DMS114 treated with DMSO at 0.1 percent for 48 hours (cell line): ENCODE results near the gene LGALS9.

Experiments used
- DNase-seq: peaks from one replicate; lab custom pipeline; 2025; ENCODE audit not compliant: unreplicated experiment; lab: John Stamatoyannopoulos, UW

LGALS9 gene

DNA sequence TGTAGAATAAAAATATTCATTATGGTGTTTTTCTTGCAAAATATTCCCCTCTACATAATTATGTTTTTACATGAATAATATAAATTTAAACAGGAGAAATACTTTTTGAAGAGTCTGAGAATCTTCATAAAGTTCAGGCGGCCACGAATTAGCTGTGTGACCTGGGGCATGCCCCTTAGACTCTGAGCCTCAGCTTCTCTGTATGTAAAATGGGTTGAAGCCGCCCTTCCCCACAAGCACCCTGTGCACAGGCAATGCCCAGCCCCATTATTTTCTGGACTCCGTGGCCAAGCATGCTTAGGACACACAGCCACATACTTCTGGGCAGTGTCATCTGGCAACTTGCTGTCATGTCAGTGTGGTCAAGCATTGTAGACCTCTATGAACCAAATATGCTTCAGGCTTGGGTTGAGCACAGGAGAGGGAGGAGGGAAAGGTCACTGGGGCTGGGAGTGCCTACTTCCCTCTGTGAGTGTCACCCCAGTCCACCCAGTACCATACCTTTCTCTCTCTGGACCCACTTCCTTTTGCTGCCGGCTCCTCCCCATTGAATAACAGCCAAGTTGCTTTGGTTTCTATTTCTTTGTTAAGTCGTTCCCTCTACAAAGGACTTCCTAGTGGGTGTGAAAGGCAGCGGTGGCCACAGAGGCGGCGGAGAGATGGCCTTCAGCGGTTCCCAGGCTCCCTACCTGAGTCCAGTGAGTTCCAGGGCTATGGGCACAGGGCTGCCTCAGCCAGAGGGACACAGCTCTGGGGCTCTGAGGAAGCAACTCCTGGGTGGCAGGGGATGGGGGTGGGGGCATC lies at the start of gene LGALS9:
TSS of gene LGALS9 (plus strand) at position 582 of the 804 bp plus-strand sequence. CDS start at position 660, 78 bp downstream.
- DNase-seq = no peak

DNA sequence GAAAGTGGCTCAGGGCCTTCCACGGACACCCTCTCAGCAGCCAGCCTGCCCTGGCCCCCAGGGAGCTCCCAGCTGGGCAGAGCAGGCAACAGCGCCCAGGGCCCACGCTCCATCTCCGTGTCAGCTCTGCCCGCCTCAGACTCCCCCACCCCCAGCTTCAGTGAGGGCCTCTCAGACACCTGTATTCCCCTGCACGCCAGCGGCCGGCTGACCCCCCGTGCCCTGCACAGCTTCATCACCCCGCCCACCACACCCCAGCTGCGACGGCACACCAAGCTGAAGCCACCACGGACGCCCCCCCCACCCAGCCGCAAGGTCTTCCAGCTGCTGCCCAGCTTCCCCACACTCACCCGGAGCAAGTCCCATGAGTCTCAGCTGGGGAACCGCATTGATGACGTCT lies 48.3 kb upstream of the LGALS9 start:
- no peak for DNase-seq

DNA sequence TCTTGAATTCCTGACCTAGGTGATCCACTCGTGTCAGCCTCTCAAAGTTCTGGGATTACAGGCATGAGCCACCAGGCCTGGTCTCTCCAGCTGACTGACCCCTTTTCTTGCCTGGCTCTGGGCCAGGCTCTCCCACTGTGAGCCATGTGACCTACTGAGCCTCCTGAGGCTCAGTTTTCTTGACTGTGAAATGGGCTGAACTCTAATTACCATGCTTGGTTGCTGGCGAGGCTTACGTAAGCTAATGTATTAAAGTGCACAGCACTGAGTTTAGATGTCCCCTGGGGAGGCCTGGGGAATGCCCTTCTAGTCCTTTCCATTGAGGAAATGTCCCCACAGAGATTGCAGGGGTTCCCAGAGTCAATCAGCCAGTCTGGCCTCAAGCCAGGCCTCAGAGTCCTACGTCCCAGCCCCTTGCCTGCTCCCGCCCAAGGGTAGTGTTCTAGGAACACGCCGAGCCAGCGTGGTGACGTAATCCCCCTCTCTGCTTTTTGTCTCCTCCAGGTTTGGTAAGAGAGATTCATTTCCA lies 45.8 kb upstream of the LGALS9 start:
- no peak for DNase-seq

DNA sequence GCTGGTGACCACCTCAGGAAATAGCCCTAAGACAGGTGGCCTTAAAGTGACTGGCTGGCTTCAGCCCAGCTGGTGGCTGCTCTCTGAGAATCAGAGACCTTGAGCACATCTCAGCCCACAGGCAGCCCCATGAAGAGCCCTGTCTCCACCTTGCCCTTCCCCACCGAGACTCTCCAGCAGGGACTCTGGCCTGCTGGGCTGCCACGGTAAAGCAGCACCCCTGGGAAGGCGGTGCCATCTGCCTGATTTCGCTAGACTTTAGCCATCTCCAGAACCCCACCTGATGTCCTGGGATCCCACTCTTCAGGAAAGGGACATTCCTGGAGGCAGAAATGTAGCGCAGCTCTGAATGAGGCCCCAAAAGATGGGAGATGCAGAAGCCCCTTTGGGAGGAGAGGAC lies 45.2 kb upstream of the LGALS9 start:
- DNase-seq = no peak

DNA sequence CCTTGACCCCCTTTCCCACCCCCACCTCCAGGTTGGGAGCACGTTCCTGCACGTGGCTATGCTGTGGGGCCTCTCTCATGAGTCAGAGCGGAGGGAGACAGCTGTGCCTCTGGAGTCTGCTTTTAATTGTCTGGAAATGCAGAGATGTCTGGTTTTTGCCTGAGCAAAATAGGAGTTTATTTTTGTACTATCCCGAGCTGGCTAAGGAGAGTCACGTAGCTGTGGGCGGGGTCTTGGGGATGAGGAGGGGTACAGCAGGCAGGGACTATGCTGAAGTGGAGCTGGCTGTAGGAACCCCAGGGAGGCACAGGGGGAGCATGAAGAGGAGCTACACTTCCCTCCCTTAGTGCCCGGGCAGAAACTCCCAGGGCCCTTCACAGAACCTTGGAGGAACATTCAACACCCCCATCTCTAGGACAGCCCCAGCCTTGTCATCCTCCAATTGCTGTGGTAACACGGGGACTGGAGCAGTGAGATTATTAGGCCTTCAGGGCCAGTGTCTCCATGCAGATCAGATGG lies 44.7 kb upstream of the LGALS9 start:
- DNase-seq = no peak

DNA sequence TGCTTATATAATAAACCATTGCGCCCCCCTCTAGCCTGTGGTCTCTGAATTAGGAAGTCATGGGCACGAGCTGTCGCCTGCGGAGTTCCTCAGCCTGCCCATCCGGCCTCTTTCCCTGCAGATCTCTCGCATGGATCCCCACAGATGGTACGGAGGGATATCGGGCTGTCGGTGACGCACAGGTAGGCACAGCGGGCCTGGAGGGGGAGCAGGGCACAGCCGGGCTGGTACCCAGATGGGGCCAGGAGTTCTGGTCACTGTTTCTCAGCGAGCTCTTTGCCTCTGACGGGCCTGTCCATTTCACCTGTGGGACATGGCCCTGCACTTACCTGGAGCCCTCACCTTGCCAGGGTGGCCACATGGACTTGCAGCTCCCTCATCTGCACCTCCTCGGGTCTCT lies 42.6 kb upstream of the LGALS9 start:
- no peak for DNase-seq

DNA sequence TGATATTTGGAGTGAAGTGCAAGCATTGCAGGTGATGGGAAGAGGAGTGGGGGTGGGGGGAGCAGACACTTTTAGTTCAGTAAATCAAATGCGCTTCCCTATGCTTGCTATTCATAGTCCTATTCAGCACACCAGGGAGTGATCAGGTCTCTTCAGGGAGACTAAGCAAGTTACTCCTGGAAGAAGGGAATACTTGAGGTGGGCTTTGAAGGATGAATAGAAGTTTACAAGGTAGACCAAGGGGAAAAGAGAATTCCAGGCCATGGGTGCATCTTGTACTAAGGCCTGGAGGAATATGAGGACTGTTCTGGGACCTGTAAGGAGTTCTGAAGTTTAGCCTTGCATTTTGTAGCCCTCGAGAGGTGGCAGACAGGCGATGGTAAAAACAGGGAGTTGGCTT lies 40.1 kb upstream of the LGALS9 start:
- no peak for DNase-seq

DNA sequence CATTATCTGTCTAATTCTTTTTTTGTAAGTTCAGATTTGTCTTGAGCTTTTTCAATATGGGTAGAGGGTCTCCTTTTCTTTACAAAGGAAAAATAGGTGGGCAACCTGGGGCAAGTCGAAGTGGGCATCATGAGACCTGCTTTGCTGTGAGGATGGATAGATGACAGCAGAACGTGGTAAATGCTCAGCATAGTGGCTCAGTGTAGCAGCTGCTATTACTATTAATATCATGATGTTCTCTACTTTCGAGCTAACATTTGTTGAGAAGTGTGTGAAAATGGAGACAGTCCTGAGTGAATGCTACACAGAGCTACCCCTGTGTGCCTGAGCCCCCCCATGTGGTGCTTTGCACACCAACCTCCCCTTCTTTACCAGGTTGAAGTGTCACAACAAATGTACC lies 39.0 kb upstream of the LGALS9 start:
- DNase-seq = no peak

DNA sequence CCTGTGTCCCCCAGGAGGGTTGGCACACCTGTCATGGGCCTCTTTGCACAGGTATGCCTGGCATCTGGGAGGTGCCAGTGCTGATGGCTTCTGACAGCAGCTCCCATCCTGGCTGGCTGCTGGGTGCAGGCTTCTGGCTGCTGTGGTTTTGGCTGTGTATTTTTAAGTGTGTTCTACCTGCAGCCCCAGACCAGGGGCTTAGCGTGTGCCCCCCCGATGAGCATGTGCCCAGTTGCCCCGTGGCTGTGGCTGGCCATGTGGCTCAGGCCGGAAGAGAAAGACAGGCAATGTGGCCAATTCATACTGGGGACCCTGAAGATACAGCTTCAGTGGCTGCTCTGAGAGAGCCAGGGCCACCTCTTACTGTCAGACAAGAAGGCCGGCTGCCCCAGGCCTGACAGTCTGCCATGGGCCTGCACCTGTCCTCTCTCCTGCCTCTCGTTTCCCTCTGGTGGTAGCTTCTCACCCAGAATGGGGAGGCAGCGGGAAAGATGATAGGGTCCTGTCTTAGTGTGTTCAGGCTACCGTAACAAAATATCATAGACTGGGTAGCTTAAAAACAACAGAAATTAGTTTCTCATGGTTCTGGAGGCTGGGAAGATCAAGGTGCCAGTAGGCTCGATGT lies 37.6 kb upstream of the LGALS9 start:
- DNase-seq = no peak

DNA sequence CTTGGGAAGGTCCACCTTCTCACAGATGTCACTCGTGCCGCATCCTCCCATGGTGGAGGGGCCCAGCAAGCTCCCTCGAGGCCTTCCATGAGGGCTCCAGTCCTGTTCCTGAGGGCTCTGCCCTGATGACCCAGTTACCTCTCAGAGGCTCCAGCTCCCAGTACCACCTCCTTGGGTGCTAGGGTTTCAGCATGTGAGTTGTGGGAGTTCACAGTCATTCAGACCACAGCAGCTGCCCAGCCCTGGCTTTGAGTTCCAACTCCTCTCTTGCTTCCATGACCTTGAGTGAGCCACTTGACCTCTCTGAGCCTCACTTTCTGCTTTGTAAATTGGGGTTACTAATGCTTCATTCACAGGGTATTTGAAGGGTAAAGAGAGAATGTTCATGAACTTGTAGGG lies 37.1 kb upstream of the LGALS9 start:
- no peak for DNase-seq

DNA sequence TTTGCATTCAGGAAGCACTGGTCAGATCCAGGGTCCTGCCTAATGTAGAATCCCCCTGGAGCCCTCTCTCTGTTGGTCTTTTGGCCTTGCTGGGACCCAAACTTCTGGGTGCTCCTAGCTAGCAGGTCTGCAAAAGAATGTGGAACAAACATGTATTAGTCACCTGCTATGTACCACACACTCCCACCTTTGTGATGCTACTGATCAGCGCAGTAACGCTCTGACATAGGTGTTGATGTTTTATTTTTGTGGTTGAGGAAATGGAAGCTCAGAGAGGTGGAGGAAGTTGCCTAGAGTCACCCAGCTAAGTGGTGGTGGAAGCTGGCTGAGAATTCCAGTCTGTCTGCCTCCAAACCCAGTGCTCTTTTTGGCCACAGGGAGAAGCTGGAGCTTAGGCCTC lies 35.8 kb upstream of the LGALS9 start:
- DNase-seq = no peak

DNA sequence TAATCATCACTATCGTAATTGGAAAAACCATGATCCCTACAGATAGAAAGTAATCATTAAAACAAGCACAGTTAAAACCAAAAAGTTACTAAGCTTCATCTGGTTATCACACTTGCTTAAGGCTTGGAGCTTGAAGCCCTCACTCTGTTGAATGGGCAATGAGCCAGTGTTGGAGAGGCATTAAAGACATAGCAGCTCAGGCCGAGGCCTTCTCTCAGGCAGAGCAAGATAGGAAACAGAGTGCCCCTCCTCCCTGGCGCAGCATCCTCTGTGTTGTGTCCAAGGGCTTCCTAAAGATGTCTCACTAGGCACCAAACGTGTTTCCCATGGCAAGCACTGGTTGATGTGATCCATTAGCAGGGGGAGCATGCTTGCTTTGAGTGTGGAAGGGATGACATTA lies 34.9 kb upstream of the LGALS9 start:
- no peak for DNase-seq

DNA sequence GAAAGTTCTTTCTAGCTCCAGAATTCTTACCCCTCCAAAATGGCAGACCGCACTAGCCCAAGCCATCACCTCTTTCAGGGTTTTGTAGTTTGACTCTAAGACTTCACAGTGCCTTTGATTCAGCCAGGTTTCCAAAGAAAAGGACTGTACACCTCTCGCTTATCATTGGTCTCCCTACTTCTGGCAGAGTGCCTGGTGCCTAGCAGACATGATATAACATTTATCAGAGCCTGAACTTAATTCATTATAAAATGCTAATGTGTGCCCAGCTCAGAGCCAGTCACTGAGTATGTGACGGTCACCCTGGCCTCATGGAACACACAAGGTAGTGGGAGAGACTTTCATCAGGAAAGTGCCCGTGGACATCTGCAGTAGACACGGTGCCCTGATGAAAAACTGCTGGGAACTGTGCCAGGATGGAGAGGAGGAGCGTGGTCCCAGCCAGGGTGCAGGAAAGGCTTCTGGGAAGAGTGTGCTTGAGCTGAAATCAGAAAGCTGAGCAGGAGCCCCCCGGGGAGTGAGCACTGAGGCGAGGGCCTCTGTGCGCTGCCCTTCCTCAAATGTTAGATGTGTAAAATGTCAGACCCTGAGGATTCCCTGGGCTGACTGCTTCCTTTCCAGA lies 34.3 kb upstream of the LGALS9 start:
- DNase-seq = no peak

DNA sequence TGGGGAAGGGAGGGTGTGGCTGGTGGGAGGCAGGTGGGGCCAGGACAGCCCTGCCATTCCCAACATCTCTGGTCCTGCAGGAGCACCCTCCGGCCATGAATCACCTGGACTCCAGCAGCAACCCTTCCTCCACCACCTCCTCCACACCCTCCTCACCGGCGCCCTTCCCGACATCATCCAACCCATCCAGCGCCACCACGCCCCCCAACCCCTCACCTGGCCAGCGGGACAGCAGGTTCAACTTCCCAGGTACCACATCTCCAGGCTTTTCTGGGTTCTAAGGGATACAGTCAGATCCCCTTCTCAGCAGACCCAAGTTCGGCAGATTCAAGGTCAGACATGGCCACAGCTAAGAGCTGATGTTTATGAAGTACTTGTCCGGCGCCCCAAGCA lies 33.8 kb upstream of the LGALS9 start:
- DNase-seq = no peak

DNA sequence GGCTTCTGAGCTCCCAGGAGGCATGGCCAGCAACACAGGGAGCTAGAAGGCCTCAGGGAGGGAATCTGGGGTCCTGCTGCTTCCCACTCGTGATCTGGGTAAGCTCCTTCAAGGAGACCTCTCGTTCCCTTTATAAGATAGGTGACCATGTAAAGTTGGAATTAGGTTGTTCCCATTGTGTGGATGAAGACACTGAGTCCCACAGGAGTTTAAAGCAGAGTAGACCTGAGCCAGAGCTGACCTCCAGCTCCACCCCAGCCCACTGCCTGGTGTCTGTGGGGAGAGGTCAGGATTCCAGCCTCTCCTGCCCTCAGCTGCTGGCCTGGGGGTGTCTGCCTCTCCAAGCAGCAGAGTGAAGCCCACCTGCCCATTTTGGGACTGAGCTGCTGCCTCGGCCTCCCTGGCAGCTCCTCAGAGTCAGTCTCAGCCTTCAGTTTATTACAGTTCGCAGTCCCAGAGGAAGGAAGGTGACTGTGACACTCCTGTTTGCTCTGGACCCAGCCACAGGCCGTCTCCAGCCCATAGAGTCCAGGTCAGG lies 33.1 kb upstream of the LGALS9 start:
- no peak for DNase-seq

DNA sequence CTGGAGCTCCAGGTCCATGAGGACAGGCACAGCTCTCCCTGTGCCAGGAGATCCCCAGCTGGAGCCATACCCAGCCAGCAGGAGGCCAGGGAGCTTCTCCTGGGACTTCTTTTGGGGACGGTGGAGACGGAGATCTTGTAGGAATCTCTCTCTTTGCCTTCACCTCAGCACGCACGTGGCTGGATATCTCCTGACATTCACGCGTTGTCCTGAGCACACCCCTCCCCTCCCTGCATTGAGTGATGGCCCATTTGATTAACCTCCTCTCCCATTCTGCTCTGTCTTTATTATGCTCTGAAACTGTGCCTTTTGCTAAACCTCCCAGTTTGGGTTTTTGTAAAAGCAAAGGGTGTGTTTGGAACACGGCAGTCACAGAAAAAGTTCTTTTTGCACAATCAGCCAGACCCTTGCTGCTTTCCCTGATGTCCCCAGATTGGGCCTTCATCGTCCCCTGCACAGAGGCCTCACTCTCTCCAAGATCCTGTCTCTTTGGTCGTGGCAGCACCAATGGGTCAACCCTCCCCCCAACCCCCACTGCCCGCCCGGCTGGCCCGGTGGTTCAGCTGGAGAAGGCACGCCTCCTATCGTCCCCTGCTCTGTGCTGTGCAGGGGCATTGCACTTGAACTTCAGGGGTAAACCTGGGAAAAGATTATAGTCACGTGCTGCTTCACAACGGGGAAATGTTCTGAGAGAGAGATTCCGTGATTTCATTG lies 32.5 kb upstream of the LGALS9 start:
- DNase-seq = no peak

DNA sequence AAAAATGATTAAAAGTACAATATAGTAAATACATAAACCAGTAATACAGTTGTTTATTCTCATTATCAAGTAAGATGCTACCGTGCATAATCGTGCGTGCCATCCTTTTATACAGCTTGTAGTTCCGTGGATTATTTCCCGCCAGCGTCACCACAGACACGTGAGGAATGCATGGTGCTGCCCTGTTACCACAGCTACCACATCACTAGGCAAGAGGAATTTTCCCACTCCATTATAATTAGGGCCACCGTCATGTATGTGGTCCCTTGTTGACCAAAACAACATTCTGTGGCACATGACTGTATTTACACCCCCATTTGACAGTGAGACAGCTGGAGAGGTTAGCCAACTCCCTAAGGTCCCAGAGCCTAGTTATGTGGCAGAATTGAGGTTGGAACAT lies 30.5 kb upstream of the LGALS9 start:
- DNase-seq = no peak

DNA sequence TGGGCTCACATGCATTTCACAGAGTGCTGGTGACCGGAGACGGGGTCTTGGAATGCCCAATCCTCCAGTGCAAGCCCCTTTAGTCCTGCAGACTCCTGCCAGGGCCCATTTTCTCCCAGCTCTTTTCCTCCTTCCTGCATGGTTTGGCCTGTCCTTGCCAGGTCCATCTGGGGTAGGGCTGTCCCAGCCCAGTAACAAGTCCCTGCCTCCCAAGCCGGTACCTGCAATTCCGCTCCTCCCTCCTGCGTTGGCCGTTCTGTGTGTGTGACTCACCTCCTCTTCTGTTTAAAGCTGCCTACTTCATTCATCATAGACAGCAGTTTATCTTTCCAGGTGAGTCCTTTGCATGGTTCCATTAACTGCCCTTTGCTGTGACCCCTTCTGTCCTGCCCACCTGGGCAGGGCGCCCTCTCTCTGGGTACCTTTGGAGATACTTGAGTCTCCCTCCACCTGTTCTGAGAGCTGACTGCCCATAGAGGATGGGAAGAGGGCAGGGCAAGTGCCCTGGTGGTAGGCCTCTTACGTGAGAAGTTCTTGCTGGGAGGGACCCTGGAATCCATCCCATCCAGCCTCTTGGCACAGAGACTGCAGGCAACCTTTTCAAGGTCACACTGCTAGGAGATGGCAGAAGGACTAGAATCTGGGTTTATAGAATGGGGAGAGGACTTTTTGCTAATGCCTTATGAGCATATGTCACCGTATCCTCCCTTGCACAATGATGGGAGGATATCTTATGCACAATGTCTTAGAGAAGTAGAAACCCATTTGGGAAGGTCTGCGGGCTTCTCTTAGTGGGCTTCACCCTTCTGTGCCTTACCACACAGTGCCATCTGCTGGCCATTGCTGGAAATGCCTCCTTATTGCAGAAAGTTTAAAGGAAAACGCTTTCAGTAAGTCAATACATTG lies 29.7 kb upstream of the LGALS9 start:
- peak; percentile 64 for DNase-seq

DNA sequence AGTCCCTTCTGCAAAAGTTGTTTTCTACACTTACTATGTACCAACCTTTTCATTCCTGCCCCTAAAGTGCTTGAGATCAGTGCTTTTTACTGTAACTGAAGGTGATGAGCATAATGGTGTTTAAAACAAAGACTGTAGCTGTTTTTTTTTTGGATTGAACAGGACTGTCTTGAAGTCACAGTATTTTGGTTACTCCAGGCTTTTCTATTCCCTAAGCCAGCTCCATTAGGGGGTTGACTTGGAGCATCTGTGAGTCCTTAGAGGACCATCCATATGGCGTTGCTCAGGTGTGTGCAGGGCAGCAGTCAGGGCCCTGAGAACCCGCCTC lies 29.0 kb upstream of the LGALS9 start:
- no peak for DNase-seq
